Measurements from ENCODE around the gene TFG. TPM values are rescaled to one million over a fixed set of nuclear protein-coding genes. Genes with fewer than 3 reads are reported as not detected.

The TFG gene
- total and polyA plus RNA-seq, 2 of the 4 experiments (the other 2 are of a cell fraction), result 47.7 to 165 TPM

DNA sequence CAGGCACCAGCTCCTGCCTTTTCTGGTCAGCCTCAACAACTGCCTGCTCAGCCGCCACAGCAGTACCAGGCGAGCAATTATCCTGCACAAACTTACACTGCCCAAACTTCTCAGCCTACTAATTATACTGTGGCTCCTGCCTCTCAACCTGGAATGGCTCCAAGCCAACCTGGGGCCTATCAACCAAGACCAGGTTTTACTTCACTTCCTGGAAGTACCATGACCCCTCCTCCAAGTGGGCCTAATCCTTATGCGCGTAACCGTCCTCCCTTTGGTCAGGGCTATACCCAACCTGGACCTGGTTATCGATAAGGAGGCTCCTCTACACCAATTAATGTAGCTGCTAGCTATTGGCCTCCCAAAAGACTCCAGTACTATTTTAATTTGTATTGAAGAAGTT lies 38.9 kb downstream of the TFG start:
- TF ChIP-seq BHLHE40 (IDR thresholded peaks at IDR 0.05; ENCODE audit: low read depth, low read length) (no peak), MAZ (IDR thresholded peaks at IDR 0.05; ENCODE audit: borderline replicate concordance, low read depth, low read length) (no peak), RFX5 (IDR thresholded peaks at IDR 0.05; ENCODE audit: low read depth, low read length) (no peak), CHD1 (IDR thresholded peaks at IDR 0.05; ENCODE audit: low read depth, low read length) (no peak), RAD21 (IDR thresholded peaks at IDR 0.05; ENCODE audit: low read length) (no peak), RCOR1 (IDR thresholded peaks at IDR 0.05; ENCODE audit: insufficient replicate concordance, low read length) (no peak), MXI1 (IDR thresholded peaks at IDR 0.05; ENCODE audit: borderline replicate concordance, low read depth, low read length) (no peak), SMC3 (IDR thresholded peaks at IDR 0.05; ENCODE audit: low read depth, low read length) (no peak), CEBPB (IDR thresholded peaks at IDR 0.05; ENCODE audit: low read depth, low read length) (no peak), POLR2A (IDR thresholded peaks at IDR 0.05; ENCODE audit: low read depth, low read length) (no peak), NFE2L2 (IDR thresholded peaks at IDR 0.05; ENCODE audit: low read depth, low read length) (no peak), MAFK (IDR thresholded peaks at IDR 0.05; ENCODE audit: low read depth, low read length) (no peak), FOS (IDR thresholded peaks at IDR 0.05; ENCODE audit: low read depth, low read length) (no peak)
- TF ChIP-seq, protein P1, sequence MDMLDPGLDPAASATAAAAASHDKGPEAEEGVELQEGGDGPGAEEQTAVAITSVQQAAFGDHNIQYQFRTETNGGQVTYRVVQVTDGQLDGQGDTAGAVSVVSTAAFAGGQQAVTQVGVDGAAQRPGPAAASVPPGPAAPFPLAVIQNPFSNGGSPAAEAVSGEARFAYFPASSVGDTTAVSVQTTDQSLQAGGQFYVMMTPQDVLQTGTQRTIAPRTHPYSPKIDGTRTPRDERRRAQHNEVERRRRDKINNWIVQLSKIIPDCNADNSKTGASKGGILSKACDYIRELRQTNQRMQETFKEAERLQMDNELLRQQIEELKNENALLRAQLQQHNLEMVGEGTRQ (IDR thresholded peaks at IDR 0.05; ENCODE audit: low read depth, low read length), result no peak
- TF ChIP-seq, protein P2, sequence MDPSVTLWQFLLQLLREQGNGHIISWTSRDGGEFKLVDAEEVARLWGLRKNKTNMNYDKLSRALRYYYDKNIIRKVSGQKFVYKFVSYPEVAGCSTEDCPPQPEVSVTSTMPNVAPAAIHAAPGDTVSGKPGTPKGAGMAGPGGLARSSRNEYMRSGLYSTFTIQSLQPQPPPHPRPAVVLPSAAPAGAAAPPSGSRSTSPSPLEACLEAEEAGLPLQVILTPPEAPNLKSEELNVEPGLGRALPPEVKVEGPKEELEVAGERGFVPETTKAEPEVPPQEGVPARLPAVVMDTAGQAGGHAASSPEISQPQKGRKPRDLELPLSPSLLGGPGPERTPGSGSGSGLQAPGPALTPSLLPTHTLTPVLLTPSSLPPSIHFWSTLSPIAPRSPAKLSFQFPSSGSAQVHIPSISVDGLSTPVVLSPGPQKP (IDR thresholded peaks at IDR 0.05; ENCODE audit: borderline replicate concordance, low read depth, low read length), result no peak
- TF ChIP-seq, protein P3, sequence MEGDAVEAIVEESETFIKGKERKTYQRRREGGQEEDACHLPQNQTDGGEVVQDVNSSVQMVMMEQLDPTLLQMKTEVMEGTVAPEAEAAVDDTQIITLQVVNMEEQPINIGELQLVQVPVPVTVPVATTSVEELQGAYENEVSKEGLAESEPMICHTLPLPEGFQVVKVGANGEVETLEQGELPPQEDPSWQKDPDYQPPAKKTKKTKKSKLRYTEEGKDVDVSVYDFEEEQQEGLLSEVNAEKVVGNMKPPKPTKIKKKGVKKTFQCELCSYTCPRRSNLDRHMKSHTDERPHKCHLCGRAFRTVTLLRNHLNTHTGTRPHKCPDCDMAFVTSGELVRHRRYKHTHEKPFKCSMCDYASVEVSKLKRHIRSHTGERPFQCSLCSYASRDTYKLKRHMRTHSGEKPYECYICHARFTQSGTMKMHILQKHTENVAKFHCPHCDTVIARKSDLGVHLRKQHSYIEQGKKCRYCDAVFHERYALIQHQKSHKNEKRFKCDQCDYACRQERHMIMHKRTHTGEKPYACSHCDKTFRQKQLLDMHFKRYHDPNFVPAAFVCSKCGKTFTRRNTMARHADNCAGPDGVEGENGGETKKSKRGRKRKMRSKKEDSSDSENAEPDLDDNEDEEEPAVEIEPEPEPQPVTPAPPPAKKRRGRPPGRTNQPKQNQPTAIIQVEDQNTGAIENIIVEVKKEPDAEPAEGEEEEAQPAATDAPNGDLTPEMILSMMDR (conservative IDR thresholded peaks at IDR 0.05; ENCODE audit: low read depth, low read length), result no peak
- H3K27ac ChIP-seq (ENCODE audit: insufficient read depth, low read length), result no peak overlapping the region
- no peaks in the 10 kb centered on the region for H3K9me3 ChIP-seq (ENCODE audit: control insufficient read depth, insufficient read depth, low read length)
- H4K20me1 ChIP-seq (ENCODE audit: insufficient read depth, low read length), result no peaks in the 10 kb centered on the region; the same call in 1 of the 2 replicates
- H3K9ac ChIP-seq (ENCODE audit: low read depth, low read length), result no peak overlapping the region
- peaks cover under 1% of the 10 kb centered on the region; the same call in 1 of the 2 replicates for H3K4me1 ChIP-seq (ENCODE audit: control insufficient read depth, insufficient read depth, low read length)
- CTCF ChIA-PET, result no interaction called here
- no peaks in the 10 kb centered on the region for H3K27me3 ChIP-seq (ENCODE audit: control insufficient read depth, insufficient read depth, low read length)
- H2AK5ac ChIP-seq (ENCODE audit: low read depth, low read length), result no peak overlapping the region
- no peak overlapping the region for H4K5ac ChIP-seq (ENCODE audit: low read depth, low read length)
- H2BK120ac ChIP-seq (ENCODE audit: low read depth, low read length), result no peak overlapping the region
- H3K36me3 ChIP-seq (ENCODE audit: control insufficient read depth, insufficient read depth, low read length), result peaks cover 32% of the 10 kb centered on the region
- H3K4me2 ChIP-seq (ENCODE audit: low read depth, low read length), result no peak overlapping the region
- H4K91ac ChIP-seq (ENCODE audit: insufficient read depth, low read depth, low read length), result no peak overlapping the region
- POLR2A ChIA-PET (ENCODE audit: unreplicated experiment), result interaction anchor here (0.5 kb wide), 1 partner anchor 653 kb away, joined by 3 read pairs; no protein-coding TSS in a partner anchor
- ATAC-seq (ENCODE audit: low read depth), result no peak
- no peak overlapping the region for H3K23ac ChIP-seq (ENCODE audit: low read depth, low read length)
- no peak for DNase-seq
- H3K18ac ChIP-seq (ENCODE audit: low read depth, low read length), result no peak overlapping the region
- no peak overlapping the region for H3K14ac ChIP-seq (replicated peaks; ENCODE audit: low read depth, low read length)
- H2BK5ac ChIP-seq (ENCODE audit: low read depth, low read length, poor library complexity, severe bottlenecking), result no peak overlapping the region
- no peak overlapping the region for H2AK9ac ChIP-seq (replicated peaks; ENCODE audit: low read depth, low read length, poor library complexity)
- intact Hi-C loops (cut with micrococcal nuclease) (no loop called here), dilution Hi-C loops (cut with HindIII; ENCODE audit: low sequenced_read_pairs, unreplicated experiment) (no loop called here), in situ Hi-C loops (cut with MboI; ENCODE audit: low sequenced_read_pairs) (loop anchor here (25.0 kb wide), 1 partner anchor 911 kb away; no protein-coding TSS in a partner anchor)
- H2BK20ac ChIP-seq (ENCODE audit: low read depth, low read length), result no peak overlapping the region
- BruUV-seq (replicated peaks), result TSS peak; percentile 91
- no peak overlapping the region for H3K4me3 ChIP-seq (ENCODE audit: insufficient read depth, low read depth, low read length)
- WGBS, 2 experiments (ENCODE audit: extremely low coverage in 2 of 2, insufficient read length in 1 of 2), result 100% methylated on average over 2 of the region's 6 CpGs; no CpG with 5 or more reads in 1 of the 2 experiments
- H3K56ac ChIP-seq (ENCODE audit: extremely low read depth, insufficient read depth, low read length), result no peak overlapping the region
- no peak overlapping the region for H2BK15ac ChIP-seq (ENCODE audit: low read depth, low read length)
- no peak overlapping the region for H2AFZ ChIP-seq (replicated peaks; ENCODE audit: low read length, poor library complexity)
- H3K4ac ChIP-seq (ENCODE audit: low read depth, low read length), result no peak overlapping the region; the same call in 1 of the 2 replicates
- peaks cover 5% of the 10 kb centered on the region; the same call in 1 of the 2 replicates for H3K9me1 ChIP-seq (ENCODE audit: insufficient read depth, low read length)
- peaks cover 0 to 13% of the 10 kb centered on the region in 2 experiments; a peak in 3 of 4 replicates for H3K79me1 ChIP-seq (ENCODE audit: low read depth in 1 of 2, low read length in 2 of 2)
- no peak overlapping the region for H4K8ac ChIP-seq (ENCODE audit: low read depth in 2 of 2, low read length in 2 of 2)

Measured in IMR-90 (cell line).